Measurements from ENCODE around the gene ITGB7. TPM values are rescaled to one million over a fixed set of nuclear protein-coding genes. Genes with fewer than 3 reads are reported as not detected.
"Not testable (repeated sequence)": the region's sequence is repeated elsewhere in the genome, so short reads cannot be mapped to it uniquely, and the experiment has no call there.

ITGB7 gene
- total and polyA plus RNA-seq, 5 donors from 2014 or later = 279 to 382 (median 324) TPM

- Mint-ChIP-seq H3K4me1 (peaks cover 25 to 68% (median 47%) of the 10 kb centered on the region in 4 donors), H3K9me3 (no peaks in the 10 kb centered on the region), H3K4me3 (peak overlapping the region; percentile 91 to 97 (median 93)), H3K27ac (peak overlapping the region in 2 of 3 donors; percentile 94), H3K27me3 (no peaks in the 10 kb centered on the region), H3K36me3 (peaks cover 33% of the 10 kb centered on the region)
- no peaks in the 10 kb centered on the region for H3K9me3 ChIP-seq (ENCODE audit: control insufficient read depth in 2 of 2, low read length in 2 of 2)
- peaks cover 39% of the 10 kb centered on the region for H3K36me3 ChIP-seq (ENCODE audit: control insufficient read depth, insufficient read depth, low read length)
- no peaks in the 10 kb centered on the region for H3K27me3 ChIP-seq (ENCODE audit: control insufficient read depth, insufficient read depth, low read length)
- no peak for ATAC-seq (ENCODE audit: low read depth in 2 of 2)
- H3K27ac ChIP-seq (ENCODE audit: insufficient read depth, low read length, poor library complexity, severe bottlenecking) = peak overlapping the region; percentile 94
- H3K4me1 ChIP-seq (ENCODE audit: control insufficient read depth, insufficient read depth, low read length, poor library complexity, severe bottlenecking) = peaks cover 55% of the 10 kb centered on the region
- peak overlapping the region; percentile 73 for H3K4me3 ChIP-seq (ENCODE audit: low read depth, low read length)
- no peak for DNase-seq
Observed at GRCh38 chr12:53181935-53182334, 25.1 kb downstream of the ITGB7 start.

GRCh38 chr12:53180931-53181645 is 26.0 kb downstream of the ITGB7 start:
- Mint-ChIP-seq H3K27me3 (no peaks in the 10 kb centered on the region), H3K36me3 (peaks cover 25% of the 10 kb centered on the region), H3K4me1 (peaks cover 25 to 64% (median 44%) of the 10 kb centered on the region in 4 donors), H3K4me3 (peak overlapping the region; percentile 91 to 97 (median 93)), H3K9me3 (no peaks in the 10 kb centered on the region), H3K27ac (peak overlapping the region; percentile 61 to 94 (median 94))
- DNase-seq (peak in 2 of 3 donors; percentile 69 to 82), ATAC-seq (ENCODE audit: low read depth in 2 of 2) (peak; percentile 35 to 37)
- Histone ChIP-seq H3K27me3 (ENCODE audit: control insufficient read depth, insufficient read depth, low read length) (no peaks in the 10 kb centered on the region), H3K4me3 (ENCODE audit: low read depth, low read length) (peak overlapping the region; percentile 73), H3K9me3 (ENCODE audit: control insufficient read depth in 2 of 2, low read length in 2 of 2) (no peaks in the 10 kb centered on the region), H3K4me1 (ENCODE audit: control insufficient read depth, insufficient read depth, low read length, poor library complexity, severe bottlenecking) (peaks cover 55% of the 10 kb centered on the region), H3K36me3 (ENCODE audit: control insufficient read depth, insufficient read depth, low read length) (peaks cover 31% of the 10 kb centered on the region), H3K27ac (ENCODE audit: insufficient read depth, low read length, poor library complexity, severe bottlenecking) (peak overlapping the region; percentile 94)

GRCh38 chr12:53180220-53180930 is 26.7 kb downstream of the ITGB7 start, which contains the start of the genes CSAD and ZNF740:
CSAD (minus strand) TSS chr12:53180925; CDS start chr12:53173470, 7,455 bp downstream.
ZNF740 (plus strand) TSS chr12:53180722; CDS start chr12:53181984, 1,262 bp downstream.
- Histone ChIP-seq H3K36me3 (ENCODE audit: control insufficient read depth, insufficient read depth, low read length) (peaks cover 24% of the 10 kb centered on the region), H3K27me3 (ENCODE audit: control insufficient read depth, insufficient read depth, low read length) (no peaks in the 10 kb centered on the region), H3K9me3 (ENCODE audit: control insufficient read depth in 2 of 2, low read length in 2 of 2) (no peaks in the 10 kb centered on the region), H3K4me1 (ENCODE audit: control insufficient read depth, insufficient read depth, low read length, poor library complexity, severe bottlenecking) (peaks cover 52% of the 10 kb centered on the region), H3K27ac (ENCODE audit: insufficient read depth, low read length, poor library complexity, severe bottlenecking) (peak within 1 kb of the TSS; percentile 94), H3K4me3 (ENCODE audit: low read depth, low read length) (peak within 1 kb of the TSS; percentile 88)
- DNase-seq (peak; percentile 97 to 98 (median 97)), ATAC-seq (ENCODE audit: low read depth in 2 of 2) (peak; percentile 96 to 98)
- Mint-ChIP-seq H3K36me3 (peaks cover 19% of the 10 kb centered on the region), H3K4me1 (peaks cover 25 to 60% (median 39%) of the 10 kb centered on the region in 4 donors), H3K27me3 (no peaks in the 10 kb centered on the region), H3K4me3 (peak within 1 kb of the TSS; percentile 91 to 97 (median 94)), H3K27ac (peak within 1 kb of the TSS; percentile 95 to 98 (median 98)), H3K9me3 (no peaks in the 10 kb centered on the region)

GRCh38 chr12:53179687-53180219 is 27.3 kb downstream of the ITGB7 start:
- Histone ChIP-seq H3K4me3 (ENCODE audit: low read depth, low read length) (peak overlapping the region; percentile 88), H3K27ac (ENCODE audit: insufficient read depth, low read length, poor library complexity, severe bottlenecking) (peak overlapping the region; percentile 94), H3K36me3 (ENCODE audit: control insufficient read depth, insufficient read depth, low read length) (peaks cover 17% of the 10 kb centered on the region), H3K4me1 (ENCODE audit: control insufficient read depth, insufficient read depth, low read length, poor library complexity, severe bottlenecking) (peaks cover 49% of the 10 kb centered on the region), H3K9me3 (ENCODE audit: control insufficient read depth in 2 of 2, low read length in 2 of 2) (no peaks in the 10 kb centered on the region), H3K27me3 (ENCODE audit: control insufficient read depth, insufficient read depth, low read length) (no peaks in the 10 kb centered on the region)
- Mint-ChIP-seq H3K36me3 (peaks cover 13% of the 10 kb centered on the region), H3K27ac (peak overlapping the region; percentile 95 to 98 (median 98)), H3K4me1 (peaks cover 21 to 54% (median 36%) of the 10 kb centered on the region in 4 donors), H3K27me3 (no peaks in the 10 kb centered on the region), H3K9me3 (no peaks in the 10 kb centered on the region), H3K4me3 (peak overlapping the region; percentile 91 to 97 (median 94))
- ATAC-seq (ENCODE audit: low read depth in 2 of 2) (peak in 1 of 2 donors; percentile 0), DNase-seq (no peak)

- DNase-seq; H3K4me3 ChIP-seq (ENCODE audit: low read depth, low read length); H3K9me3 Mint-ChIP-seq; H3K36me3 Mint-ChIP-seq; ATAC-seq (ENCODE audit: low read depth in 2 of 2); H3K27me3 ChIP-seq (ENCODE audit: control insufficient read depth, insufficient read depth, low read length); H3K27me3 Mint-ChIP-seq; H3K9me3 ChIP-seq (ENCODE audit: control insufficient read depth in 2 of 2, low read length in 2 of 2): not testable (repeated sequence)
- Histone ChIP-seq H3K4me1 (ENCODE audit: control insufficient read depth, insufficient read depth, low read length, poor library complexity, severe bottlenecking) (peaks cover 39% of the 10 kb centered on the region), H3K27ac (ENCODE audit: insufficient read depth, low read length, poor library complexity, severe bottlenecking) (peak overlapping the region; percentile 94), H3K36me3 (ENCODE audit: control insufficient read depth, insufficient read depth, low read length) (peaks cover 14% of the 10 kb centered on the region)
- Mint-ChIP-seq H3K4me1 (peaks cover 16 to 44% (median 33%) of the 10 kb centered on the region in 4 donors), H3K27ac (peak overlapping the region; percentile 95 to 98 (median 98)), H3K4me3 (peak overlapping the region; percentile 10 to 97 (median 92))
Observed at GRCh38 chr12:53178803-53179202, 28.2 kb downstream of the ITGB7 start.

GRCh38 chr12:53177447-53177846 is 29.6 kb downstream of the ITGB7 start:
- H3K27ac Mint-ChIP-seq; H3K27me3 Mint-ChIP-seq; DNase-seq; H3K9me3 ChIP-seq (ENCODE audit: control insufficient read depth in 2 of 2, low read length in 2 of 2); H3K36me3 Mint-ChIP-seq; H3K27ac ChIP-seq (ENCODE audit: insufficient read depth, low read length, poor library complexity, severe bottlenecking); ATAC-seq (ENCODE audit: low read depth in 2 of 2); H3K9me3 Mint-ChIP-seq; H3K27me3 ChIP-seq (ENCODE audit: control insufficient read depth, insufficient read depth, low read length); H3K4me3 ChIP-seq (ENCODE audit: low read depth, low read length); H3K36me3 ChIP-seq (ENCODE audit: control insufficient read depth, insufficient read depth, low read length): not testable (repeated sequence)
- H3K4me1 Mint-ChIP-seq = peaks cover 4 to 31% (median 23%) of the 10 kb centered on the region in 4 donors
- peaks cover 26% of the 10 kb centered on the region for H3K4me1 ChIP-seq (ENCODE audit: control insufficient read depth, insufficient read depth, low read length, poor library complexity, severe bottlenecking)
- H3K4me3 Mint-ChIP-seq = peak overlapping the region in 2 of 4 donors; percentile 38 to 49

- Histone ChIP-seq H3K27ac (ENCODE audit: insufficient read depth, low read length, poor library complexity, severe bottlenecking) (no peak overlapping the region), H3K36me3 (ENCODE audit: control insufficient read depth, insufficient read depth, low read length) (peaks cover under 1% of the 10 kb centered on the region), H3K9me3 (ENCODE audit: control insufficient read depth in 2 of 2, low read length in 2 of 2) (no peaks in the 10 kb centered on the region), H3K4me1 (ENCODE audit: control insufficient read depth, insufficient read depth, low read length, poor library complexity, severe bottlenecking) (peaks cover 19% of the 10 kb centered on the region), H3K27me3 (ENCODE audit: control insufficient read depth, insufficient read depth, low read length) (no peaks in the 10 kb centered on the region), H3K4me3 (ENCODE audit: low read depth, low read length) (no peak overlapping the region)
- H3K4me3 Mint-ChIP-seq = no peak overlapping the region
- ATAC-seq (ENCODE audit: low read depth in 2 of 2) = no peak
- no peaks in the 10 kb centered on the region for H3K9me3 Mint-ChIP-seq
- no peaks in the 10 kb centered on the region for H3K27me3 Mint-ChIP-seq
- H3K27ac Mint-ChIP-seq = no peak overlapping the region
- H3K36me3 Mint-ChIP-seq = peaks cover 3% of the 10 kb centered on the region
- peaks cover 0 to 24% (median 17%) of the 10 kb centered on the region in 4 donors for H3K4me1 Mint-ChIP-seq
- no peak for DNase-seq
Observed at GRCh38 chr12:53176750-53177149, 30.3 kb downstream of the ITGB7 start.

Measured in CD4-positive, CD25-positive, alpha-beta regulatory T cell (primary cell).